Measurements from ENCODE around the gene SCGB2A2.

SCGB2A2 gene

DNA sequence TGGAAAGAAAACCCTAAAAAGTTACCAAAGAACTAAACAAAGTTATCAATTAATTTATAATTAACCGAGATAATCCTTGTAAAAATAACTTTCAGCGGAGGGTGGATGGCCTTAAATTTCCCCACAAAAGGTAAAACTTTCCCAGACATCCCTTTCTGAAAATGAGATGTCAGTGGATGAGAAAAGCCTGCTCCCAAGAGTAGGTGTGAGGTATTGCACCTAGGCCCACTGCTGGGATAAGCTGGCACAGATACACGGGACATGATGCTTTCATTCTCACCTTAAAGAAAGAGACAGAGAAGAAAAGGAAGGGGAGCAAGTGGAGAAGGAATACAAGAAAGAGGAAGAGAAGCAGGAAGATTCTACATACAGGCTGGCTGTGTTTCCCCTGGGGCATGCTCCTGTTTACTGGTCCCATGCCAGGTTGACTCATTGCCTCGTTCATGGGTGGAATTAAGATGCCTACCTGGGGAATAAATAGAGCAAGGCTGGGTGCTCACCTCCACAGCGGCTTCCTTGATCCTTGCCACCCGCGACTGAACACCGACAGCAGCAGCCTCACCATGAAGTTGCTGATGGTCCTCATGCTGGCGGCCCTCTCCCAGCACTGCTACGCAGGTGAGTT is at the start of gene SCGB2A2:
TSS of gene SCGB2A2 (plus strand) at position 505 of the 625 bp plus-strand sequence. CDS start at position 564, 59 bp downstream.
- no peak for DNase-seq

DNA sequence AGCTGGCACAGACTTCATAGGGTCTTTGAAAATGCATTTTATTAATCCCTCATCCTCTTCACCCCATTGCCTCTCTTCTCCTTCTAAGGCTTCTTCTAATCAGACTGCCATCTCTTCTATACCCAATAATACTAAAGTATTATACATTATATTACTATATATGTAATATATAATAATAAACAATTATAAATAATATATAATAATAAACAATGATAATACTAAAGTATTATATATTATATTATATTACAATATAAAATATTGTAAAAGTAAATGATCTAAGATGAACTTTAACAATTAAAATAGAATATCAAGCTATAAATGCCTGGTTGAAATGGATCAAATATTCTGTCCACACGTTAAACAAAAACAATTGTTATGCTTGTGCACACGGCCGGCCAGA is 48.5 kb upstream of the SCGB2A2 start:
- DNase-seq, result no peak

- no peak for DNase-seq
Observed at GRCh38 chr11:62223095-62223494, 46.9 kb upstream of the SCGB2A2 start.

- no peak for DNase-seq
Observed at GRCh38 chr11:62233730-62234129, 36.2 kb upstream of the SCGB2A2 start.

GRCh38 chr11:62236187-62236586 is 33.8 kb upstream of the SCGB2A2 start:
- DNase-seq, result no peak

- DNase-seq, result no peak
Observed at GRCh38 chr11:62237499-62237898, 32.5 kb upstream of the SCGB2A2 start.

GRCh38 chr11:62238151-62238550 is 31.8 kb upstream of the SCGB2A2 start:
- DNase-seq, result no peak

DNA sequence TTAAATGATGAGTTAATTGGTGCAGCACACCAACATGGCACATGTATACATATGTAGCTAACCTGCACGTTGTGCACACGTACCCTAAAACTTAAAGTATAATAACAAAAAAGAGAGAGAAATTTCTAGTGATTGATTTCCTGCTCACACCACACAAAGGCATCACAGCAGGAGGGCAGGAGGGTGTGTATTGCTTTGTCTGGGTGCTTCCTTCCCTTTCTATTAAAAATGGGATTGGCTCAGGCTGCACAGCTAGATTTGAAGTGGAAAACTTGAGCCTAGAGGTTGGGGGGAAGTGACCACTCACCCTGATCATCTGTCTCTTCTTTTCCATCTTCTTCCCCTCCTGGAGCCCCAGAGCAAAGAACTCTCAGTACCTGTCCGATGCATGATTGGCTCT is 28.9 kb upstream of the SCGB2A2 start:
- no peak for DNase-seq

DNA sequence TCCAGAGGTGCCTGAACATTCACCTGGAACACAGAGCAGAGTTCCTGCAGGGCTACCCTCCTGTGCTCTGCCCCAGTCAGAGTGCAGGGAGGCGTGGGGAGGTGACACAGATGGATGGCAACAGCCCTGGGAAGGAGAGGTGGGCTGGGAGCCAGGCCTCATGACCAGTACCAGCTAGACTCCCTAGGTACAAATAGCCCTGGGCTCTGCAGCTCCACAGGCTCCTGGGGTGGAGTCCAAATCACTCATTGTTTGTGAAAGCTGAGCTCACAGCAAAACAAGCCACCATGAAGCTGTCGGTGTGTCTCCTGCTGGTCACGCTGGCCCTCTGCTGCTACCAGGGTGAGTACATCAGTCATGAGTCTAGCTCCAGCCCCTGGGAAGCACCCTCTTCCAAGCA is 27.9 kb upstream of the SCGB2A2 start, which contains the start of gene SCGB1D2:
TSS of gene SCGB1D2 (plus strand) at position 219 of the 400 bp plus-strand sequence. CDS start at position 288, 69 bp downstream.
- DNase-seq, result no peak

DNA sequence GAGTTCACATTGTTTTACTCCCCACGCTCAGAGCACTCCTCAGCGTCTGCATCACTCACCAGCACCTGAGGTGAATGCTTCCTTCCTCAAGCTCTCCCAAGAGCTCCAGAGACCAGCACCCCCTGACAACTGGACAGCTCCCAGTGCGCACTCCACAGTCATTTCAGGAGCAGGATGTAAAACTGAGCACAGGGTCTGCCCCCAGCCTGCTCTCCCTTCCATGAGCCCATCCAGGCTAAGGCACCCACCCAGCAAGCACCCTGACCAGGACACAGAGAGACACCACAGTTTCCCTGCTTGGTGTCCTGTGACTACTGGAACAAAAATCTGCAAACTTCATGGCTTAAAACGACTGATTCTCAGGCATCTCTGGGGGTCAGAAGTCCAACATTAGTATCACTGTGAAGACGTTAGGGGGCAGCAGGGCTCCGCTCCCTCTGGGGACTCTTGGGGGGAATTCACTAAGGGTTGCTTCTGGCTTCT is 24.6 kb upstream of the SCGB2A2 start:
- no peak for DNase-seq

DNA sequence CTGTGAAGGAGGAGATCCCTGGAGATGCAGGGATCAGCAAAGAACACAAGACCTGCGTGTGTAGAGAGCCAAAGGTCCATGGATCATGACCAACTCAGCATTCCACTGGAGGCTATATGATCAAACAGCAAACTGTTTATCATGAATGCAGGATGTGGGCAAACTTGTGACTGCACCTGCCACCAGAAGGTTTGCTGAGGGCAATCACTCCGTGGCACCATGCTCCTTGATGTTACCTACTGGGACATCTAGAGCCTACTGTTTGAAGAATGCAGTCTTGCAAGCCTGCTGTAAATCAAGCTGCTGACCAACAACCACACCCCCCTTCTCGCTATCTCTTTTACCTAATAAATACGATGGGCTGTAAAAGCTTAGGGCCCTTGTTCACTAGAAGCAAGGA is 18.3 kb upstream of the SCGB2A2 start:
- DNase-seq, result no peak

DNA sequence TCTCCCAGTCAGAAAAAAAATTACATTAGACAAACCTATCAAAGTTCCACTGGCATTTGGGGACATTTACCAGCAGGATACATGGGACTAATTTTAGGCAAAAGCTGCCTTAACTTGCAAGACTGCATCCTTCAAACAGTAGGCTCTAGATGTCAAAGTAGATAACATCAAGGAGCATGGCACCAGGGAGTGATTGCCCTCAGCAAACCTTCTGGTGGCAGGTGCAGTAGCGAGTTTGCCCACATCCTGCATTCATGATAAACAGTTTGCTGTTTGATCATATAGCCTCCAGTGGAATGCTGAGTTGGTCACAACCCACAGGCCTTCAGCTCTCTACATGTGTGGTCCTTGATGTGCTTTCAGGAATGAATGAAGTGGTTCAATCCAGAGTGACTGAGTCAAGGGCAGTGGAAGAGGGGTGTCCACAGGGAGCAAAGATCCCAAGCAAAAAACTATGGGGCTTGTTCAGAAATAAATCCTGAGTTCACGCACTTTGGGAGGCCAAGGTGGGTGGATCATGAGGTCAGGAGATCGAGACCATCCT is 15.9 kb upstream of the SCGB2A2 start:
- DNase-seq, result no peak

GRCh38 chr11:62256281-62256680 is 13.7 kb upstream of the SCGB2A2 start:
- DNase-seq, result no peak

DNA sequence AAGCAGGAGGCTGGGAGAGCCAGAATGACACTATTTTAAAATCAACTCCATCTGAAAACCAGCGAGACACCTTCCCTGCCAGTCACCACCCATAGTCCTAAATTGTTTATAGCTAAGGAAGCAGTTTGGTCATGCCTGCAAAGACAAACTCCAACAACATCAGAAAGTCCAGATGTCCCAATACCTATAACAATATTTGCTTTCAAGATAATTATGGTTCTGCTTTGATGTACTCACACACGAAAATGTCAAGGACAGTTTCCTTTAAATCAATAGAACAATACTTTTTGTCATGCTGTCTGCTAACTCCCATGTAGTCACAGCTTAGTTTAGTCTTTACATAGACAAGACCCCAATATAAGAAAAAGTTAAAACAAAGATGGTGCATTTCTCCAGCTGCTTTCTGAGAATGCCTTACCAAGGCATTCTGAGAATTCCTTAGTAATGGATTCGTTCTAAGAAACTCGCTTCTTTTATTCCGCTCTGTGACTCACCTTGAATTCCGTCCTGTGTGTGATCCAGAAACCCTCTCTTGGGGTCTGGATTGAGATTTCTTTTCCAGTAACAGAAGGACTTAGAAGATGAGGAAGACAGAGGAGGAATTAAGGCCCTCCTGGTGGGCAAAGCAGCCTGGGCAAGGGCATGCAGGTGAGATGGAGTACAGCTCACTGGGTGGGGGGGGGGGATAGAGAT is 9.6 kb upstream of the SCGB2A2 start:
- DNase-seq, result no peak

GRCh38 chr11:62264004-62264403 is 6.0 kb upstream of the SCGB2A2 start:
- DNase-seq, result no peak

DNA sequence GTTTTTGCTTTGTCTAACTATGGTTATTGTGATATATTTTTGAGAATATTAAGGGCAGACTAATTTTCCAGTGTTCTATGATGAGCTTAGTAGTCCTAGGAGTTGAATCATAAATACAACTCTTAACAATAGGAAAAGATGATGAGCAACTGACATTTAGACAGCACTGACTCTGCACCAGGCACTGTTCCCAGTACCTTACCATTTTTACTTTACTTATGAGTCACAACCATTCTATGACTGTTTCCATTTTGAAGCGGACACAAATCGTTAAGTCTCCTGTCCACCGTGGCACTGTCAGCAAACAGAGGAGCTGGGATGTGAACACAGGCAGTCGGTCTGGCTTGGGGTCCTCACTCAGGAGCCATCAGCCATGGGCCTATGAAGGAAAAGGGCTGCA is 3.4 kb upstream of the SCGB2A2 start:
- no peak for DNase-seq

GRCh38 chr11:62267050-62267449 is 2.9 kb upstream of the SCGB2A2 start:
- DNase-seq, result no peak

DNA sequence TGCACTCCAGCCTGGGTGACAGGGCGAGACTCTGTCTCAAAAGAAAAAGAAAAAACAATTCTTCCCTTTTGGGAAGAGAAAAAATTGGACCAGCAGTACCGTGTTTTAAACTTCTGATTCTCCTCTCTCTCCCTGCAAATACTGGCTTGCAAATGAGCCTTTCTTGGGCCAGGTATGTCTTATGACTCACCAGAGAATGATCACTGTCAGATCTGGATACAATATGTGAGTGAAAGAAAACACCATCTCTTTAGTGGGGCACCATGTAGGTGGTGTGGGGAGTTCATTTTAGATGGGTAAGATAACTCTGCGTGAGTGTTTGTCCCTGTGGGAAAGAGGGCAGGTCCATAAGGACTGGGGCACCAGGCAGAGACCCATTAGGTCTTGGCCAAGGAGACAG is 2.4 kb upstream of the SCGB2A2 start:
- no peak for DNase-seq

DNA sequence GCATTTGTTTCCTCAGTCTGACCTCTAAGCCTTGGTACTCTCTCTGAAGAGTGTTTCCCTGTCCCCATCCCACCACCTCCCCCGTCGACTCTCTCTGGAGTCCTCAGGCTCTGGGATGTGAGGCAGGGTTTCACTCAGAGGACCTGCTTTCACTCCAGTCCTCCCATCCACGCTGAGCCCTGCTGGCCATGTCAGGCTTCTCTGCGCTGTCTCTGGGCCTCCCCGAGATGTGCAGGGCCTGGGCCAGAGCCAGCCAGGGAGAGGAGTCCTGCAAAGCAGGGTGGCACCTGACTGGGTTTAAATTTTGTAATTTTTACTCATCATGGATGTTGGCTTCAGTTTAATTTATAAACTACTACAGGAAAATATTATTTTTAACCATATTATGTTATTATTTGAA is 3.3 kb downstream of the SCGB2A2 start:
- no peak for DNase-seq

GRCh38 chr11:62273789-62274275 is 3.9 kb downstream of the SCGB2A2 start:
- no peak for DNase-seq

DNA sequence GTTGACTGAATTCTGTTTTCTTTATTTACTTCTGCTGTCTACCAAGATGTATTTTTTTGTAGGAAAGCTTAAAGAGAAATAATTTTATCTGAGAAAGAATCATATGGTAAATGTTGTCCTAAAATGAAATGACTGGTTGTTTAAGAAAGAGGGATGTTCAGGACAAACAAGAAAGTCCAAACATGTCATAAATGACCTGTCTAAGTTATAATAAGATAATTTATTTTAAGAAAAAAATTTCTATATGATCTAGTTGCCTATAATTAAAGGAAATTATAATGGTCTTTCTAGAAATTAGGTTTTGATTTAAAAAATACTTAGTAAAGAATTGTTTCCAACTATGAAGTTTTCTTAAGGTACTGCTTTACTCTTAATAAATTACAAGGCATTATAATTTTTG is 10.5 kb downstream of the SCGB2A2 start:
- DNase-seq, result no peak

DNA sequence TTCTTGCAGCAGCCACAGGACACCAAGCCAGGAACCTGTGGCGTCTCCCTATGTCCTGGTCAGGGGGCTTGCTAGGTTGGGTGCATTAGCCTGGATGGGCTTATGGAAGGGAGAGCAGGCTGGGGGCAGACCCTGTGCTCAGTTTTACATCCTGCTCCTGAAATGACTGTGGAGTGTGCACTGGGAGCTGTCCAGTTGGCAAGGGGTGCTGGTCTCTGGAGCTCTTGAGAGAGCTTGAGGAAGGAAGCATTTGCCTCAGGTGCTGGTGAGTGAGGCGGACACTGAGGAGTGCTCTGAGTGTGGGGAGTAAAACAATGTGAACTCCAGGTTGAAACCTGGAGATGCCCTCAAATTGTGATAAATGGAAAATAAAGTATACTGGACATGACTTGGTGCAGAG is 25.5 kb downstream of the SCGB2A2 start:
- DNase-seq, result no peak

DNA sequence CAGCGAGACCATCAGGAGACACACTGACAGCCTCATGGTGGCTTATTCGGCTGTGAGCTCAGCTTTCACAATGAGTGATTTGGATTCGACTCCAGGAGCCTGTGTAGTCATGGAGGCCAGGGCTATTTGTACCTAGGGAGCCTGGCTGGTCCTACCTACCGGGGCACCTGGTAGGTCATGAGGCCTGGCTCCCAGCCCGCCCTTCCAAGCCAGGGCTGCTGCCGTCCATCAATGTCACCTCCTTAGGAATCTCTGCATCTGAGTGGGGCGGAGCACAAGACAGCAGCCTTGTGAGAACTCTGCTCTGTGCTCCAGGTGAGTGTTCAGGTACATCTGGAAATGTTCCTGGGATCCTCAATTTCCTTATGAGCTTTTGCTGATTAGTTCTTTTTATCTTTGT is 29.0 kb downstream of the SCGB2A2 start, which contains the start of gene SCGB1D4:
TSS of gene SCGB1D4 (minus strand) at position 101 of the 400 bp plus-strand sequence. CDS start at position 36, 65 bp downstream.
- DNase-seq, result no peak

GRCh38 chr11:62306227-62306626 is 36.3 kb downstream of the SCGB2A2 start:
- no peak for DNase-seq

All from stimulated activated naive CD4-positive, alpha-beta T cell treated with Interleukin-2 at 50 U/mL for 16 hours (primary cell).